ENCODE results near the gene TMEFF2.
"Not testable (repeated sequence)": the region's sequence is repeated elsewhere in the genome, so short reads cannot be mapped to it uniquely, and the experiment has no call there.

DNA sequence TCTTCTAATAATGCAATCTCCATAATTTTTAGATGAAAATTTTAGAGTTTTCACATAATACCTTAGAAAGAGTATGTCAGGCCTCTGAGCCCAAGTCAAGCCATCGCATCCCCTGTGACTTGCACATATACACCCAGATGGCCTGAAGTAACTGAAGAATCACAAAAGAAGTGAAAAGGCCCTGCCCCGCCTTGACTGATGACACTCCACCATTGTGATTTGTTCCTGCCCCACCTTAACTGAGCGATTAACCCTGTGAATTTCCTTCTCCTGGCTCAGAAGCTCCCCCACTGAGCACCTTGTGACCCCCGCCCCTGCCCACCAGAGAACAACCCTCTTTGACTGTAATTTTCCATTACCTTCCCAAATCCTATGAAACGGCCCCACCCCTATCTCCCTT is 64.4 kb downstream of the TMEFF2 start:
- not testable (repeated sequence) for TF ChIP-seq ZNF274 (IDR thresholded peaks at IDR 0.05; ENCODE audit: low read depth, low read length); YY1 (IDR thresholded peaks at IDR 0.05; ENCODE audit: insufficient read depth, insufficient read length)

Measured in NT2/D1 (cell line).